Stimulated activated CD4-positive, alpha-beta T cell treated with anti-CD3 and anti-CD28 coated beads, Interleukin-2, amount 100 ng/mL, for 4 hours (primary cell): ENCODE results near the gene DGLUCY.
"Not testable (repeated sequence)": the region's sequence is repeated elsewhere in the genome, so short reads cannot be mapped to it uniquely, and the experiment has no call there.

Experiments used
- DNase-seq: peaks from one replicate; pipeline ENCODE4 v3.0.0-alpha.2; 2020; ENCODE audit warnings: low read depth

Gene DGLUCY

GRCh38 chr14:91171291-91171690 lies 57.4 kb downstream of the DGLUCY start:
- no peak for DNase-seq

GRCh38 chr14:91173221-91173670 lies 59.4 kb downstream of the DGLUCY start:
- DNase-seq, result peak; percentile 71

GRCh38 chr14:91173904-91174303 lies 60.0 kb downstream of the DGLUCY start:
- no peak for DNase-seq

- no peak for DNase-seq
These were observed 61.7 kb downstream of the DGLUCY start for GRCh38 chr14:91175291-91176201.

- DNase-seq, result peak; percentile 52
These were observed 63.5 kb downstream of the DGLUCY start for GRCh38 chr14:91177073-91178034.

- no peak for DNase-seq
These were observed 66.7 kb downstream of the DGLUCY start for GRCh38 chr14:91180611-91181010.

- DNase-seq, result not testable (repeated sequence)
These were observed 68.9 kb downstream of the DGLUCY start for GRCh38 chr14:91182753-91183152.

- no peak for DNase-seq
These were observed 70.7 kb downstream of the DGLUCY start for GRCh38 chr14:91184559-91184958.

- no peak for DNase-seq
These were observed 71.8 kb downstream of the DGLUCY start for GRCh38 chr14:91185721-91186120.

- DNase-seq, result no peak
These were observed 72.7 kb downstream of the DGLUCY start for GRCh38 chr14:91186515-91187066.

GRCh38 chr14:91187271-91187670 lies 73.4 kb downstream of the DGLUCY start:
- DNase-seq, result no peak

GRCh38 chr14:91190853-91191252 lies 77.0 kb downstream of the DGLUCY start:
- DNase-seq, result no peak

- no peak for DNase-seq
These were observed 79.2 kb downstream of the DGLUCY start for GRCh38 chr14:91193069-91193468.

GRCh38 chr14:91195881-91196280 lies 82.0 kb downstream of the DGLUCY start:
- DNase-seq, result no peak

GRCh38 chr14:91197631-91198030 lies 83.8 kb downstream of the DGLUCY start:
- no peak for DNase-seq

GRCh38 chr14:91200802-91201201 lies 86.9 kb downstream of the DGLUCY start:
- not testable (repeated sequence) for DNase-seq

- DNase-seq, result no peak
These were observed 88.5 kb downstream of the DGLUCY start for GRCh38 chr14:91202234-91202974.

GRCh38 chr14:91204657-91205056 lies 90.8 kb downstream of the DGLUCY start:
- DNase-seq, result no peak

- no peak for DNase-seq
These were observed 91.6 kb downstream of the DGLUCY start for GRCh38 chr14:91205459-91205858.

- DNase-seq, result no peak
These were observed 93.1 kb downstream of the DGLUCY start for GRCh38 chr14:91207008-91207407.

GRCh38 chr14:91211017-91211416 lies 97.1 kb downstream of the DGLUCY start:
- no peak for DNase-seq

- DNase-seq, result no peak
These were observed 100.4 kb downstream of the DGLUCY start for GRCh38 chr14:91214306-91214705.
